Testis (tissue), 2 donors: ENCODE results near the gene CIART.

Source experiments
- POLR2A ChIP-seq: fragments of 450-650 bp; IDR thresholded peaks from one replicate; pipeline ENCODE4 v1.6.1; 2017; ENCODE audit warnings: antibody characterized with exemption, mild to moderate bottlenecking, moderate library complexity
- TF ChIP-seq, protein P1 (sequence below), 3 experiments: fragments of 450-650 bp in 2 of 3; fragments of 200-600 bp in 1 of 3; sonication (generic) in 1 of 3; IDR thresholded peaks; one replicate each; pipeline ENCODE4 v1.5.1; 2016 to 2019; ENCODE audit warnings: antibody characterized with exemption in 3 of 3, mild to moderate bottlenecking in 2 of 3, moderate library complexity in 1 of 3

DNA sequence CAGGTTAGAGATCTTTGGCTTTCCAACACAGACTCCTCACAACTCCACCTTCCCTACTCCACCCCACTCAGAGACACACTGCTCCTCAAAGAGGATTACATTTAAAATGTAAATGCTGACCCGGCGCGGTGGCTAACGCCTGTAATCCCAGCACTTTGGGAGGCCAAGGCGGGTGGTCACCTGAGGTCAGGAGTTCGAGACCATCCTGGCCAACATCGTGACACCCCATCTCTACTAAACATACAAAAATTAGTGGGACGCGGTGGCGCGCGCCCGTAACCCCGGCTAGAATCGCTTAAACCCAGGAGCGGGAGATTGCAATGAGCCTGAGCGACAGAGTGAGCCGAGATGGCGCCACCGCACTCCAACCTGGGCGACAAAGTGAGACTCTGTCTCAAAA, 44.6 kb upstream of the CIART start:
- TF ChIP-seq, protein P1, sequence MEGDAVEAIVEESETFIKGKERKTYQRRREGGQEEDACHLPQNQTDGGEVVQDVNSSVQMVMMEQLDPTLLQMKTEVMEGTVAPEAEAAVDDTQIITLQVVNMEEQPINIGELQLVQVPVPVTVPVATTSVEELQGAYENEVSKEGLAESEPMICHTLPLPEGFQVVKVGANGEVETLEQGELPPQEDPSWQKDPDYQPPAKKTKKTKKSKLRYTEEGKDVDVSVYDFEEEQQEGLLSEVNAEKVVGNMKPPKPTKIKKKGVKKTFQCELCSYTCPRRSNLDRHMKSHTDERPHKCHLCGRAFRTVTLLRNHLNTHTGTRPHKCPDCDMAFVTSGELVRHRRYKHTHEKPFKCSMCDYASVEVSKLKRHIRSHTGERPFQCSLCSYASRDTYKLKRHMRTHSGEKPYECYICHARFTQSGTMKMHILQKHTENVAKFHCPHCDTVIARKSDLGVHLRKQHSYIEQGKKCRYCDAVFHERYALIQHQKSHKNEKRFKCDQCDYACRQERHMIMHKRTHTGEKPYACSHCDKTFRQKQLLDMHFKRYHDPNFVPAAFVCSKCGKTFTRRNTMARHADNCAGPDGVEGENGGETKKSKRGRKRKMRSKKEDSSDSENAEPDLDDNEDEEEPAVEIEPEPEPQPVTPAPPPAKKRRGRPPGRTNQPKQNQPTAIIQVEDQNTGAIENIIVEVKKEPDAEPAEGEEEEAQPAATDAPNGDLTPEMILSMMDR (IDR thresholded peaks at IDR 0.05) = no peak
- no peak for TF ChIP-seq POLR2A
